NCI-H1092 (cell line): ENCODE measurements around the gene ZNF214.
"Not testable (repeated sequence)": the region's sequence is repeated elsewhere in the genome, so short reads cannot be mapped to it uniquely, and the experiment has no call there.

Source experiments
- DNase-seq: peaks from one replicate; lab custom pipeline; 2025; lab: John Stamatoyannopoulos, UW

ZNF214 gene

DNA sequence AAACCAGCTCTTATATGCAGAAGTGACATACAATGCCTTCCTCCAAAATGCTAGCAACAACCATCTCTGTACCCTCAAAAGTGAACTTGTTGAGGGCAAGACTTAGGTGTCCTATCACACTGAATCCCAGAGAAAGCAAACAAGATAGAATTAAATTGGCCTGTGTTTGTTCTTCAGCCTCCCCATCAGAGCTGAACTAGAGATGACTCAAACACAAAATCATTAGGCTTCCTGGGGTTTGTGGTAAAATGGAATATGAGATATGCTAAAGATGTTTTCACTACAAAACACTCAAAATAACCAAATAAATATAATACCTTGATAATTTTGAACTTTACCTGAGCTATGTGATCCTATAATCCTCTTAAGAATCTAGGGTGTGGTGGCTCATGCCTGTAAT, 31.6 kb downstream of the ZNF214 start:
- DNase-seq = no peak

GRCh38 chr11:6986487-6986886, 33.7 kb downstream of the ZNF214 start:
- no peak for DNase-seq

GRCh38 chr11:6979365-6979764, 40.8 kb downstream of the ZNF214 start:
- DNase-seq = no peak

GRCh38 chr11:6969854-6970253, 50.3 kb downstream of the ZNF214 start:
- DNase-seq = not testable (repeated sequence)

DNA sequence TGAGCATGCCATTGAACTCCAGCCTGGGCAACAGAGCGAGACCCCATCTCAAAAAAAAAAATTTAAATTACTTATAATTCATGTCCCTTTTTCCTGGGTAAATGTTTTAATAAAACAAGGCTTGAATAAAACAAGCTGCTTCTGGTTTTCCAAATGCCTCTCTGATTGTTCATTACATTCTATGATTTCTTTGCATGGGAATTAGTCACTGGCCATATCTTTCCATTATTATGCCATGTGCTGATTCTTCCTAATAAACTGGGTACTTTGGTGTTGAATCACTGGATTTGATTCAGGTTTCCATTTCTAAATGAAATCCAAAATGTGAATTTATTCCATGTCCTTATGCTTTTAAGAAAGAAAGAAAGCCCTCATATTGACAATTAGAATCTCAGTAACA, 51.3 kb downstream of the ZNF214 start:
- DNase-seq = no peak

DNA sequence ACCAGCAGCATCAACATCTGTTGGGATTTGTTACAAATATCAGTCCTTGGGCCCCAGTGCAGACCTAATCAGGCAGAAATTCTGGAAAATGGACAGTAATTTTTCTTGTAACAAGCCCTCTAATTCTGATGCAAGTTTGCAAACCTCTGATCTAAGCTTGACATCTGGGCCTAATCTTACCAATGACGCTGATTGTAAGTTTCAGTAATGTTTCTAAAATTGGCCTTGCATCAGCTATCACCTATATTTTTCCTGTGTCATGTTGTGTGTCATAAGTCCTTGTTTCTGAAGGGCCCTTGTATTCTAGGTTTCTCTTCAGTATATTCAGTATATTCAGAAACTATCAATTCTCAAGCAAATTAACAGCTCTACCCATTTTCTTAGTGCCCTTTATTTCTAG, 57.5 kb downstream of the ZNF214 start:
- DNase-seq = no peak

- no peak for DNase-seq
Observed at GRCh38 chr11:6962141-6962540, 58.0 kb downstream of the ZNF214 start.

GRCh38 chr11:6954248-6954647, 65.9 kb downstream of the ZNF214 start:
- not testable (repeated sequence) for DNase-seq
